ENCODE data around the gene CEACAM7.

The CEACAM7 gene

GRCh38 chr19:41623360-41623759, 64.7 kb downstream of the CEACAM7 start:
- ChIA-PET POLR2A (no interaction called here), CTCF (no interaction called here)
- DNase-seq (ENCODE audit: extremely low spot score) = no peak

More at GRCh38 chr19:41623360-41623759, 64.7 kb downstream of the CEACAM7 start:
- TF ChIP-seq ARNT (IDR thresholded peaks at IDR 0.05) = no peak
- TF ChIP-seq FOXA1 (IDR thresholded peaks at IDR 0.05) = no peak

Measured in HEK293T (cell line).